Spleen (tissue), 3 donors: Measurements from ENCODE around the gene IDUA.

Experiments used
- POLR2A ChIP-seq, 3 donors: fragments of 450-650 bp; IDR thresholded peaks; one replicate each; pipeline ENCODE4 v1.5.1; 2017; ENCODE audit warnings: antibody characterized with exemption in 3 of 3, mild to moderate bottlenecking in 1 of 3
- POLR2AphosphoS5 ChIP-seq, 3 donors: sonication (generic); formaldehyde crosslinking; IDR thresholded peaks; one replicate each; pipeline ENCODE4 v1.5.1; 2017; ENCODE audit warnings: antibody characterized with exemption in 3 of 3

GRCh38 chr4:970046-970745, 16.6 kb upstream of the IDUA start:
- TF ChIP-seq POLR2AphosphoS5 (IDR thresholded peaks at IDR 0.05), result peak in 2 of 3 donors; percentile 7 to 29
- no peak for TF ChIP-seq POLR2A (IDR thresholded peaks at IDR 0.05)
